GM18508 (cell line): ENCODE data around the gene RTEL1.
"Not testable (repeated sequence)": the region's sequence is repeated elsewhere in the genome, so short reads cannot be mapped to it uniquely, and the experiment has no call there.

Source experiments
- ATAC-seq: cut with Tn5 transposase; IDR thresholded peaks from one replicate; pipeline ENCODE4 v1.9.1; 2021; ENCODE audit warnings: moderate number of reproducible peaks; ENCODE audit not compliant: insufficient read depth, unreplicated experiment

The RTEL1 gene

DNA sequence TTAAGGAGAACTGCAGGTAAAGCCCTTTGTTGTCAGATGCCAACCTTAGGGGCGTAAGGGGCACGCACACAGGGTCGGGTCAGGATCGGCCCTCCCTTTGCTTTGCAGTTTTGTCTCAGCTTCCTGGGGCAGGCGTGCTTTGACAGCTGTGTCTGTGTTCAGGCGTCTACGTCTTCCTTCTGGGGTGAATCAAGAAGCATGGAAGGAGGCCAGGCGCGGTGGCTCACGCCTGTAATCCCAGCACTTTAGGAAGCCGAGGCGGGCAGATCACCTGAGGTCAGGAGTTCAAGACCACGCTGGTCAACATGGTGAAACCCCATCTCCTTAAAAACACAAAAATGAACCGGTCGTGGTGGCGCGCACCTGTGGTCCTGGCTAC is 51.0 kb downstream of the RTEL1 start:
- ATAC-seq: no peak

DNA sequence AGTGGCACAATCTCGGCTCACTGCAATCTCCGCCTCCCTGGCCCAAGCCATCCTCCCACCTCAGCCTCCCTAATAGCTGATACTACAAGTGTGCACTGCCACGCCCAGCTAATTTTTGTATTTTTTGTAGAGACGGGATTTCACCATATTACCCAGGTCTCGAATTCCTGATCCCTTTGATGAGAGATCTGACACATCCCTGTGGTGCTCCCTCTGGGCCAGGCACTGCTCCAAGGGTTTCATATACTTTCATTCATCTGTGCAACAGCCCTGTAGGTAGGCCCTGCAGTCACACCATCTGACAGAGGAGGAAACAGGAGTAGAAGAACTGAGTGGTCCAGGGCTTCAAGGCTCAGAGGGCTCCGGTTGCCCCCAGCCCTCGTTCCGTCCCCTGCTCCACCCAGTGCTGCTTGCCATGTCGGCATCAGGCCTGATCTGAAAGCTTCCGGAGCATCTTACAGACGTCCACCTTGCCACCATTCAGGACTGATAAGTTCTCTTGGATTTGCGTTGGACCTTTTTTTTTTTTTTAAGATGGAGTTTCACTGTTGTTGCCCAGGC is 53.1 kb downstream of the RTEL1 start:
- ATAC-seq: no peak

DNA sequence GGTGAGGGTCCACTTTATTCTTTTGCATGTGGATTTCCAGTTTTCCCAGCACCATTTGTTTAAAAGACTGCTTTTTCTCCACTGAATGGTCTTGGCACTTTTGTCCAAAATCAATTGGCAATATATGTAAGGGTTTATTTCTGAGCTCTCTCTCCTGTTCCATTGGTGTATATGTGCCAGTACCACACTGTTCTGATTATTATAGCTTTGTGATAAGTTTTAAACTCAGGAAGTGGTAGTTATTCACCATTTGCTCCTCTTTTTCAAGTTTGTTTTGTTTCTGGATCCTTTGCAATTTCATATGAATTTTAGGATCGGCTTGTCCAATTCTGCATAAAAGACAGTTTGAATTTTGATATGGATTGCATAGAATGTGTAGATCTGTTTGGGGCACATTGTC is 54.1 kb downstream of the RTEL1 start:
- no peak for ATAC-seq

DNA sequence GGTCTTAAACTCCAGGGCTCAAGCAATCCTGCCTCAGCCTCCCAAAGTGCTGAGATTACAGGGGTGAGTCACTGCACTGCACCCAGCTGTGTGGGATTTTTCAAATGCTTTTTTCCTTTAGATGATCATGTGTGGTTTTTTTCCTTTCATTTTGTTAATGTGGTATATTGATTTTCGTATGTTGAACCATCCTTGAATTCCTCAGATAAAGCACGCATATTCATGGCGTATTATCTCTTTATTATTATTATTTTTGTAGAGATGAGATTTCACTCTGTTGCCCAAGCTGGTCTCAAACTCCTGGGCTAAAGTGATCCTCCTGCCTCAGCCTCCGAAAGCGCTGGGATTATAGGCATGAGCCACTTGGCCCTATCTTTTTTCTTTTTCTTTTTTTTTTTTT is 56.7 kb downstream of the RTEL1 start:
- ATAC-seq: no peak

DNA sequence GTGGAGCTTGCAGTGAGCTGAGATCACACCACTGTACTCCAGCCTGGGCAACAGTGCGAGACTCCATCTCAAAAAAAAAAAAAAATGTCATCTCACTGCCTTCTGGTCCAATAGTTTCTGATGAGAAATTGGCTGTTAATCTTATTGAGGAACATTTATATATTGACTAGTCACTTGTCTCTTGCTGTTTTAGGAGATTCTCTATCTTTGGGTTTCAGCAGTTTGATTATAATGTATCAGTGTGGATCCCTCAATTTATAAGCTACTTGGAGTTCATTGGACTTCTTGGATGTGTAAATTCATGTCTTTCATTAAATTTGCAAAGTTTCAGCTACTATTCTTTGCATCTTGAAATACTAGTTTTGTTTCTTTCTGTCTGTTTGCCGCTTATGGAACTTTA is 60.9 kb downstream of the RTEL1 start:
- no peak for ATAC-seq

DNA sequence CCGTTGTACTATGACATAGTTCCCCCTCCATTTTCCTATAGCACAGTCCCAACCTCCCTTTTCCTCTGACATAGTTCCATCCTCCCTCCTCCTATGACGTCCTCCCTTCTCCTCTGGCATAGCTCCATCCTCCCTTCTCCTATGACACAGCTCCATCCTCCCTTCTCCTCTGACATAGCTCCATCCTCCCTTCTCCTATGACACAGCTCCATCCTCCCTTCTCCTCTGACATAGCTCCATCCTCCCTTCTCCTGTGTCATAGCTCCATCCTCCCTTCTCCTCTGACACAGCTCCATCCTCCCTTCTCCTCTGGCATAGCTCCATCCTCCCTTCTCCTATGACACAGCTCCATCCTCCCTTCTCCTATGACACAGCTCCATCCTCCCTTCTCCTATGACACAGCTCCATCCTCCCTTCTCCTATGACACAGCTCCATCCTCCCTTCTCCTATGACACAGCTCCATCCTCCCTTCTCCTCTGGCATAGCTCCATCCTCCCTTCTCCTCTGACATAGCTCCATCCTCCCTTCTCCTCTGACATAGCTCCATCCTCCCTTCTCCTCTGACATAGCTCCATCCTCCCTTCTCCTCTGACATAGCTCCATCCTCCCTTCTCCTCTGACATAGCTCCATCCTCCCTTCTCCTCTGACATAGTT is 65.0 kb downstream of the RTEL1 start:
- not testable (repeated sequence) for ATAC-seq

DNA sequence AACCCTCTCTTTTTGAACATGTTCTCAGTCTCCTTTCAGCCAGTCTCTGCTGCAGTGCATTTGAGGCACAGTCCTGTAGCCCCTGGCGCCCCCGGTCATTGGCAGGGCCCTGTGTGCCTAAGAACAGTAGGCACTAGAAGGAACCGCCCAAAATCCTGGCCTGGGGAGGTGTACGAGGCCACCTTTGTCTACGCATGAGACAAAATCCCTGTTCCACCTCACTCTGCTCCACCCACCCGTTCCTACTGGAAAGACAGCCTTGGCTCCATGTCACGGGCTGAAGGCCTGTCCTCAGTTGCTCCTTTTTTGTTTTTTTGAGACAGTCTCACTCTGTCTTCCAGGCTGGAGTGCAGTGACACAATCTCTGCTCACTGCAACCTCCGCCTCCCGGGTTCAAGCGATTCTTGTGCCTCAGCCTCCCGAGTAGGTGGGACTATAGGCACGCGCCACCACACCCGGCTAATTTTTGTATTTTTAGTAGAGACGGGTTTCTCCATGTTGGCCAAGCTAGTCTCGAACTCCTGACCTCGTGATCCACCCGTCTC is 72.1 kb downstream of the RTEL1 start:
- ATAC-seq: not testable (repeated sequence)

DNA sequence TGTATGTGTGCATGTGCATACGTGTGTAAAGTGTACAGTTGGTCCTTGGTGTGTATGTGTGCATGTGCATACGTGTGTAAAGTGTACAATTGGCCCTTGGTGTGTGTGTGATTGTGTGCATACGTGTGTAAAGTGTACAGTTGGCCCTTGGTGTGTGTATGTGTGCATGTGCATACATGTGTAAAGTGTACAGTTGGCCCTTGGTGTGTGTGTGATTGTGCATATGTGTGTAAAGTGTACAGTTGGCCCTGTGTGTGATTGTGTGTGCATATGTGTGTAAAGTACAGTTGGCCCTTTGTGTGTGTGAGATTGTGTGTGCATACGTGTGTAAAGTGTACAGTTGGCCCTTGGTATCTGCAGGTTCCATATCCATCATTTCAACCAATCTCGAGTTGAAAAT is 73.3 kb downstream of the RTEL1 start:
- ATAC-seq: no peak

DNA sequence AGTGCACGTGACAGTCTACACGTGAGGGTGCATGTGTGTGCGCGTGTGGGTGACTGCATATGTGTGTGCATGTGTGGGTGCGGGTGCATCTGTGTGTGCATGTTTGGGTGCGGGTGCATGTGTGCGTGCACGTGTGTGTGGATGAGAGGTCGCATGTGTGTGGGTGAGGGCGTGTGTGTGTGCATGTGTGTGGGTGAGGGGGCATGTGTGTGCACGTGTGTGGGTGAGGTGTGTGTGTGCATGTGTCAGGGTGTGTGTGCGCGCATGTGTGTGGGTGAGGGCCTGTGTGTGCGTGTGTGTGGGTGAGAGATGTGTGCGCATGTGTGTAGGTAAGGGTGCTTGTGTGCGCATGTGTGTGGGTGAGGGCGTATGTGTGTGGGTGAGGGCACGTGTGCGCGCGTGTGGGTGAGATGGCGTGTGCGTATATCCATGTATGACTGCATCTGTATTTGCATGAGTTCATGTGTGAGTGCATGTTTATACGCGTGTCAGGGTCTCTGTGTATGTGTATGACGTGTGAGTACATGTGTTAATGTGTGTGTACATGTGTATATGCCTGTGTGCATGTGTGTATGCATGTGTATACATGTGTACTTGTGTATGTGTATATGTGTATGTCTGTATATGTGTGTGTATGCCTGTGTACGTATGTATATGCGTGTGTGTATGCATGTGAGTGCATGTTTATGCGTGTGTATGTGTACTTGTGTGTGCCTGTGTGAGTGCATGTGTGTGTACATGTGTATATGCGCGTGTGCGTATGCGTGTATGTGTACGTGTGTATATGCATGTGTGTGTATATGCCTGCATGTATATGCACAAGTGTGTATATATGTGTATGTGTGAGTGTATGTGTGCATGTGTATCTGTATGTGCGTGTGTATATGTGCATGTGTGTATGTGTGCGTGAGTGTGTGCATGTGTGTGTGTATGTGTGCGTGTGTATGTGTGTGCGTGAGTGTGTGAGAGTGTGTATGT is 74.3 kb downstream of the RTEL1 start:
- no peak for ATAC-seq

DNA sequence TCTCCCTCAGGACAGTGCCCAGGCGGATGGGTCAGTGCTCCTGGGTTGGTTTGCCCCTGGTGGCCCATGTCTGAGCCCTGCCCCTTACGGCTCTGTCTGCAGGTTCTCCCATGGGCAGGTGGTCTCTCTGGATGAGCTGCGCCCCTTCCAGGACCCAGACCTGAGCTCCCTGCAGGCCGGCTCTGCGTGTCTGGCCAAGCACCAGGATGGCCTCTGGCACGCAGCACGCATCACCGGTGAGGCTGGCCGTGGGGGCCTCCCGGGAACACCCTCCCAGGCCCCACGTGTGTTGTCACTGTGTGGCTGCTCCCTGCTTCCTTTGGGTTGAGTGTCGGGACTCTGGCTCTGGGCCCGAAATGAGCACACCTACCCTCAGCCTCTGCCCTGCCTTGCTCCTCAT is 75.0 kb downstream of the RTEL1 start:
- no peak for ATAC-seq

DNA sequence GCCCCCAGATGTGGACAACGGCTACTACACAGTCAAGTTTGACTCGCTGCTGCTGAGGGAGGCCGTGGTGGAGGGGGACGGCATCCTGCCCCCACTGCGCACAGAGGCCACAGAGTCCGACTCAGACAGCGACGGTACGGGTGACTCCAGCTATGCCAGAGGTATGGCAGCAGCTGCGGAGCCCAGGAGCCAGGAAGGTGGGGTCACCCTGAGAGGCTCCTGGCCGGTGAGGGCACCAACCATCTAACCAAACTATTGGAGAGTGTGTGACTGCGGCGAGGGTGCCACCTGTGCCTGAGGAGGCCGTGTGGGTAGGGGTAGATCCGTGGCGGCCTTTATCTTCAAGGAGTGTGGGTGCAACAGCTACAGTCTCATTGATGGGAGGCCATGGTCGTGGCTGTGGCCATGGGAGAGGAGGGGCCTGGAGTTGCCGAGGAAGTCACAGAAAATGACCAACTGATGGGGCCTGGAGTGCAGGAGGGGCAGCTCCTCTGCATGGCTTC is 75.5 kb downstream of the RTEL1 start:
- ATAC-seq: no peak

DNA sequence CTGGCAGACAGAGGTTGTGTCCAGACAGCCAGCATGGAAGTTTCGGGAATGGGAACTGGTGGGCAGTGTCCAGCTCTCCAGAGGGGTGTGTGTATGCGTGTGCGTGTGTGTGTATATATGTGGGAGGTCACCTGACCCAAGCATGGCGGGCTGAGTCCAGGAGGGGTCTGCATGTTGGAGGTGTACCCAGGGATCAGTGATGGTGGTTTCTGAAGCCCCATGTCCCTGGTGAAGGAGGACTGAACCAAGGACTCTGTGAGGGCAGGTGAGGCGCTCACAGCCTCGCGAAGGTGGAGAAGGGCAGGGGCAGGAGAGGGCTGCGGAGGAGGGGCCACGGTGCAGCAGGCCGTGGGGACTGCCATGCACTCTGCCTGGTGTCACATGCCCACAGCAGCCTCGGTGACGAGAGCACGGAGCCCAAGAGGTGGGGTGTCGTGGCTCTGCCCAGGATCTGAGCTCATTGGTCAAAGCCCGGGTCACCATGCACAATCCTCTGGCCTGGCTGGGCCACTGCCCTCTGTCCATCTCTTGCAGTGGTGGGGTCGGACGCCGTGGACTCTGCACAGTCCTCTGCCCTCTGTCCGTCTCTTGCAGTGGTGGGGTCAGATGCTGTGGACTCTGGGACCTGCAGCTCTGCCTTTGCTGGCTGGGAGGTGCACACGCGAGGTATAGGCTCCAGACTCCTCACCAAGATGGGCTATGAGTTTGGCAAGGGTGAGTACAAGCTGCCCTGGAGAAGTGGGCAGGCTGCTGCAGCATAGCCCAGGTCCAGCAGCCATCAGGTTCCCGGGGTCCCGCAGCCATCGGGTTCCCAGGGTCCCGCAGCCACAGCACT is 76.2 kb downstream of the RTEL1 start:
- ATAC-seq: no peak

DNA sequence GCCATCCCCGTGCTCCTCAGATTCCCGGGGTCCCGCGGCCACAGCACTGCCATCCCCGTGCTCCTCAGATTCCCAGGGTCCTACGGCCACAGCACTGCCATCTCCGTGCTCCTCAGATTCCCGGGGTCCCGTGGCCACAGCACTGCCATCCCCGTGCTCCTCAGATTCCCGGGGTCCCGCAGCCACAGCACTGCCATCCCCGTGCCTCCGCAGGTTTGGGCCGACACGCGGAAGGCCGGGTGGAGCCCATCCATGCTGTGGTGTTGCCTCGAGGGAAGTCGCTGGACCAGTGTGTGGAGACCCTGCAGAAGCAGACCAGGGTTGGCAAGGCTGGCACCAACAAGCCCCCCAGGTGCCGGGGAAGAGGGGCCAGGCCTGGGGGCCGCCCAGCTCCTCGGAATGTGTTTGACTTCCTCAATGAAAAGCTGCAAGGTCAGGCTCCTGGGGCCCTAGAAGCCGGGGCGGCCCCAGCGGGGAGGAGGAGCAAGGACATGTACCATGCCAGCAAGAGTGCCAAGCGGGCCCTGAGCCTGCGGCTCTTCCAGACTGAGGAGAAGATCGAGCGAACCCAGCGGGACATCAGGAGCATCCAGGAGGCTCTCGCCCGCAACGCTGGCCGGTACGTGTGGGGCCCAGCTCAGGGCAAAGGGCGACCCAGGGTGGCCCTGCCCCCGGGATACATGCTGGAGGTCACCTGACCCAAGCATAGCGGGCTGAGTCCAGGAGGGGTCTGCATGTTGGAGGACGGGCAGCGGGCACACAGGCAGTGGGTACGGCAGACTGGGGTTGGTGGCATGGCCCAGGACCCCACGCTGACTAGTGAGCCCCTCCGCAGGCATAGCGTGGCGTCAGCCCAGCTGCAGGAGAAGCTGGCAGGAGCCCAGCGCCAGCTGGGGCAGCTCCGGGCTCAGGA is 77.1 kb downstream of the RTEL1 start:
- ATAC-seq: no peak

DNA sequence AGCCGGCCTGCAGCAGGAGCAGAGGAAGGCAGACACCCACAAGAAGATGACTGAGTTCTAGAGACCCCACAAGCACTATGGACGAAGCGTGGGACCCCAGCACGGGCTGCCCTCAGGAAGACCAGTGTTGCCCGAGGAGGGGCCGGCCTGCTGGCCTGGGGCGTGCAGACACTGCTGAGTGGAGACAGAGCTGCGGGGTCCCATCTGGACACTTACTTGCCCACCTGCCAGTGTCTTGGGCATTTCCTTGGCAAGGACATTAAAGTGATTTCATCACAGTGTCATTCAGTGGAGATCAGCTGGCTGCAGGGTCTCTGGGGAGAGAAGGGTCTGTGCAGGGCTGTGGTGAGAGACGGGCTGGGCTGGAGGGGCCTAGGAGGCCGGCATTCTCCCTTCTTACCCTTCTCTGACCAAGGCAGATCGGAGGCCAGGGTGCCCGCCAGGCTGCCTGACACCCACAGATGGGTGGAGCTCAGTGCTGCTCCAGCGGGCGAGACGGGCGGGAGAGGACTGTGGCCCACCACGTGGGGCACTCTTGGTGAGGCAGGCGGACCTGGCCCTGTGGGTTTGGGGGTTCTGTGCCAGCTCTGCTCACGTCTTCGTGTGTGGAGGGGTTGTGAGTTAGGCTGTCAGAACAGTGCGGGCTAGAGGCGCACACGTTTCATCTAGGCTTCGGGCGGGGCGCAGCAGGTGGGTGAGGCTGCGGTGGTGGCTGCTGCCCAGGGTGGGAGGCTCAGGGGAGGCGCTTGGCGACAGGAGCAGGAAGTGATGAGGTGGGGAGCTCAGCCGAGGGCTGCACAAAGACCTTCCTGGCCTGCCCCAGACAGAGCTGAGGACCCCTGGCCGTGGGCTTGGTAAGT is 78.0 kb downstream of the RTEL1 start, which contains the start of gene LIME1:
Gene LIME1 (plus strand): TSS at position 806 of the 860 bp plus-strand sequence. CDS start 886 bp downstream, outside the sequence.
- ATAC-seq: no peak

DNA sequence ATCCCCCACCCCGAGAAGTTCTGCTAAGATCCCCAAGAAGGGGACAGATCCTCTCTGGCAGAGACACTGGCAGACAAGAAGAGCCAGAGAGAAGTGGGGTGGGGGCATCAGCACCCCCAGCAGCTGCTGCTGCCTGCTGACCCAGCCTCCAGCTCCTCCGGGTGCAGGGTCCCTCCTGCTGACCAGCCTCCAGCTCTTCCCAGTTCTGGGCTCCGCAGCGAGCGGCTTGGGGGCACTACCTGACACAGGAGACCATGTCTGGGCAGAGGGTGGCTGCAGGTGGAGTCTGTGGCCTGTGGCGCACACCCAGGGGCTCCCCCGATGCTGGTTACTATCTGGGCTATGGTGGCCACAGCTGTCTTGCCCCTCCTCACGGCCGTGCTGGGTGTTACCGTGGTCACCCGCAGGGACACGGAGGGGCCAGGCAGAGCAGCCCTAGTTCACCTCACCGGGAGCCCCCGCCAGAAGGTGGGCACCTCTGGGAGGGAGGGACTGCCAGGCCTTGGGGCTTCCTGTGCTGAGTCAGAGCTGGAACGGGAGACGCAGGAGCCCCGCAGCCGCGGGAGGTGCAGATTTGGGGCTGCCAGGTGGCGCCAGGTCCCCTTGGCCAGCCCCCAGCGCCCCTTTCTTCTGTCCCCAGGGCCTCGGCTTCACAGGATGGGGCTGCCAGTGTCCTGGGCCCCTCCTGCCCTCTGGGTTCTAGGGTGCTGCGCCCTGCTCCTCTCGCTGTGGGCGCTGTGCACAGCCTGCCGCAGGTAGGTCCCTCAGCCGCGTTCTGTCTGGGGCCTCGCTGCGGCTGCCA is 79.0 kb downstream of the RTEL1 start:
- no peak for ATAC-seq

DNA sequence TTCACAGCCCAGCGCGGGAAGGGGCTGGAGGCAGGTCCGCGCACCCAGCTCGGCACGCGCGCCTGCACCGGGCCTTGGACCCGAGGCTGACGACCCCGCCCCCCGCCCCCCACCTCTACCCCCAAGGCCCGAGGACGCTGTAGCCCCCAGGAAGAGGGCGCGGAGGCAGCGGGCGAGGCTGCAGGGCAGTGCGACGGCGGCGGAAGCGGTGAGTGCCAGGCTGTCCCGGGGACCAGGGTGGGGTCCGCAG is 79.5 kb downstream of the RTEL1 start:
- ATAC-seq: no peak

DNA sequence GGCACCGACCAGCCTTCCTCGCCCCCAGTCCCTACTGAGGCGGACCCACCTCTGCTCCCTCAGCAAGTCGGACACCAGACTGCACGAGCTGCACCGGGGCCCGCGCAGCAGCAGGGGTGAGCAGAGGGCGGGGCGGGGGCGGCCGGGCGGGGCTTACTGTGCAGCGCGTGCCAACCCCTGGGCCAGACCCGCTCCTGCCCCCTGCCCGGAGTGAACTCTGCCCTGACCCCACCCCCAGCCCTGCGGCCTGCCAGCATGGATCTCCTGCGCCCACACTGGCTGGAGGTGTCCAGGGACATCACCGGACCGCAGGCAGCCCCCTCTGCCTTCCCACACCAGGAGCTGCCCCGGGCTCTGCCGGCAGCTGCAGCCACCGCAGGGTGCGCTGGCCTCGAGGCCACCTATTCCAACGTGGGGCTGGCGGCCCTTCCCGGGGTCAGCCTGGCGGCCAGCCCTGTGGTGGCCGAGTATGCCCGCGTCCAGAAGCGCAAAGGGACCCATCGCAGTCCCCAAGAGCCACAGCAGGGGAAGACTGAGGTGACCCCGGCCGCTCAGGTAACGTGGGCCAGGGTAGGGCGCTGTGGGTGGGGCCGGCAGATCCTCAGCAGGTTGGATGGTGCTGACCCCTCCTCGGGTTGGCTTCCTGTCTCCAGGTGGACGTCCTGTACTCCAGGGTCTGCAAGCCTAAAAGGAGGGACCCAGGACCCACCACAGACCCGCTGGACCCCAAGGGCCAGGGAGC is 80.0 kb downstream of the RTEL1 start:
- no peak for ATAC-seq
